GM03348 (cell line): ENCODE data around the gene HDAC10.

Source experiments
- DNase-seq: peaks from one replicate; pipeline ENCODE4 v3.0.0; 2012; ENCODE audit warnings: low spot score

The HDAC10 gene, protein sequence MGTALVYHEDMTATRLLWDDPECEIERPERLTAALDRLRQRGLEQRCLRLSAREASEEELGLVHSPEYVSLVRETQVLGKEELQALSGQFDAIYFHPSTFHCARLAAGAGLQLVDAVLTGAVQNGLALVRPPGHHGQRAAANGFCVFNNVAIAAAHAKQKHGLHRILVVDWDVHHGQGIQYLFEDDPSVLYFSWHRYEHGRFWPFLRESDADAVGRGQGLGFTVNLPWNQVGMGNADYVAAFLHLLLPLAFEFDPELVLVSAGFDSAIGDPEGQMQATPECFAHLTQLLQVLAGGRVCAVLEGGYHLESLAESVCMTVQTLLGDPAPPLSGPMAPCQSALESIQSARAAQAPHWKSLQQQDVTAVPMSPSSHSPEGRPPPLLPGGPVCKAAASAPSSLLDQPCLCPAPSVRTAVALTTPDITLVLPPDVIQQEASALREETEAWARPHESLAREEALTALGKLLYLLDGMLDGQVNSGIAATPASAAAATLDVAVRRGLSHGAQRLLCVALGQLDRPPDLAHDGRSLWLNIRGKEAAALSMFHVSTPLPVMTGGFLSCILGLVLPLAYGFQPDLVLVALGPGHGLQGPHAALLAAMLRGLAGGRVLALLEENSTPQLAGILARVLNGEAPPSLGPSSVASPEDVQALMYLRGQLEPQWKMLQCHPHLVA

DNA sequence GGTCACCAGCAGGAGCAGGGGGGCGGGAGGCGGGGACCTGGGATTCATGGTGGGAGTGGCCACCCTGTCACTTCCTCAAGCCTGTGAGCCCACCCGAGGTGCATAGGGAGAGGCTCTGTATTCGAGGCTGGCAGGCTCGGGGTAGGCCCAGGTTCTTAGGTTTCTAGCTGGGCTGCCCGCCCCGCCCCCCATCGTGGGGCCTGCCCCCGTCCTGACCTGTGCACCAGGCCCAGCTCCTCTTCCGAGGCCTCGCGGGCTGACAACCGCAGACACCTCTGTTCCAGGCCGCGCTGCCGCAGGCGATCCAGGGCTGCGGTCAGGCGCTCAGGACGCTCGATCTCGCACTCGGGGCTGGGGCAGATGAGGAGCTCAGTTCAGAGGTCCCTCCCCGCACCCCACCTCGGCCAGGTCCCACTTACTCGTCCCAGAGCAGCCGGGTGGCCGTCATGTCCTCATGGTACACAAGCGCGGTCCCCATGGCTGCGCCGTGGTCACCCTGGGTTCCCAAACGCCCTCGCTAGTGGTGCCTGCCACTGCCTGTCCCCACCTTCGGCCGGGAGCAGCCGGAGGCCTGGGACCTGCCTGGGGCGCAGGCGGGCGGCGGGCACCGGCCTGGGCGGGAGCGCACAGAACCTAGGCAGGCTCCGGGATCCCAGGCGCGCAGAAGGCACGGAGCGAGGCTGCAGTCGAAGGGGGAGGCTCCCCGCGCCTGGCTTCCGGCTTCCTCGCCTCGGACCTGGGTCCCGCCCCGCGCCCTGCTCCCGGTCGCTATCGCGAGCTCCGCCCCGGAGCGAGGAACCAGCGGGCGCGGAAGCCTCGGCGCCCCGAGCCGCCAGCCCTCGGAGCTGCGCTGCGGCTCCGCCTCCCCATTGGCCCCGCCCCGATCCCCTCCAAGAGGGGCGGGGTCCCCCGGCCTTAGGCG is at the start of gene HDAC10:
TSS of gene HDAC10 (minus strand) at position 711 of the 922 bp plus-strand sequence. CDS start at position 478, 233 bp downstream.
- peak; percentile 95 for DNase-seq

DNA sequence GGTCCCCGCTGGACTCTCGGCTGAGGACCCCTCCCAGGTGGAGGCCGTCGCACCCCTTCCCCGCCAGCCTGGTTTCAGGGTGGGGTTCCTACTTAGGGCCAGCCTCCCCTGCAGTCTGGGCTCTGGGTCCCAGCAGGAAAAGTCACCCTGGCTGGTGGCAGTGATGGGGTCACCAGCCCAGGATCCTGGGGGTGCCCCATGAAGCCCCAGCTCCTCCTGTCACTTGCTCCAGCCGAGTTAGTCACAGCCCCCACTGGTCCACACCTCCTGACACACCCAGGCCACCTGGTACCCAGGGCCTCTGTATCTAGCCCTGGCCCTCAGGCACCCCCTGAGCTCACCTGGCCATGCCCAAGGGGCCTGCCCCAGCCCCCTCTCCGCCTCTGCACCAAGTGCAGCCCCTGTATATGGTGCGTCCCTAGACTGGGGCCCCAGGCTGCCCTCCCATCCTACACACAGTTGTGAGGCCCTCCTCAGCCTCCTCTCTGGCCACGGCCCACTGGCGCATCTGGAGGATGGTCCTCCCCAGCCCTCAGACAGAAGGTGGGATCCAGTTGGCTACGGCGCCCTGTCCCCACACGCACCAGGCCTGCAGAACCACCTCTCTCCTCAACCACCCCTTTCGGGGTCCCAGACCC is 49.7 kb upstream of the HDAC10 start:
- no peak for DNase-seq

DNA sequence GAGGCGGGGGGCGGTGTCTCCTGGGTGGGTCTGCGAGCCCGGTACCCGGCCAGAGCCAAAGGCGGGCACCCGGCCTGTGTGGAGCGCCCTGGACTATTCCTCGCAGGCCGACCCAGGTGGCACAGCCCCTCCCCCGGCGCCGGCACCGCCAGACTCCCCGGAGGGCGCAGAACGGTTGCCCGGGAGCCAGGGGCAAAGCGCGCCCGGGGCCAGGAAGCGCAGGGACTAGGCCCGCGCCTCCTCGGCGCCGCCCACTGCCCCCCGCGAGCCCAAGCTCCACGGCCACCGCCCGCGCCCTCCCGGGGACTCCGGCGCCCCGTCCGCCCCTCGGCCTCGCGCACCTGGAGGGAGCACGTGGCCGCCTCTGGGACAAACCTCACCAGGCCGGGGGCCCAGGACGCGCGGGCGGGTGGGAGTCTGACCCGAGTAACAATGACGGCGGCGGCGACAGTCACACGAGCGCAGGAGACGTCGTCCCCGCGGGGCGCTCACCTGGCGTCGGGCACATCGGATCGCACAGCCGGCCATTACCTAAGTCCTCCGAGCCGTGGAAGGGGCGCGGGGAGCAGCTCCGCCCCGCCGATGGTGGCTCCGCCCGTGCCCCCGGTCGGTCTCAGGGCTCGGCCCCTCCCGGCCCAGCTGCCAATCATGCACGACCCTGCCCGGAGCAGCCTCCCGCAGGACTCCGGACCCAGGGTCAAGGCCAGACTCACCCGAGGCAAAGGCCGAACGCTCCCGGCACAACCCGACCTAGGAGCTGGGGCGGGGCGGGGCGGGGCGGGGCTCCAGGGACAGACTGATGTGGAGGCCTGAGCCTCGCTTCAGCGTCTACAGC is 48.9 kb upstream of the HDAC10 start:
- peak; percentile 58 for DNase-seq

GRCh38 chr22:50298937-50299784 is 48.1 kb upstream of the HDAC10 start:
- DNase-seq: no peak

DNA sequence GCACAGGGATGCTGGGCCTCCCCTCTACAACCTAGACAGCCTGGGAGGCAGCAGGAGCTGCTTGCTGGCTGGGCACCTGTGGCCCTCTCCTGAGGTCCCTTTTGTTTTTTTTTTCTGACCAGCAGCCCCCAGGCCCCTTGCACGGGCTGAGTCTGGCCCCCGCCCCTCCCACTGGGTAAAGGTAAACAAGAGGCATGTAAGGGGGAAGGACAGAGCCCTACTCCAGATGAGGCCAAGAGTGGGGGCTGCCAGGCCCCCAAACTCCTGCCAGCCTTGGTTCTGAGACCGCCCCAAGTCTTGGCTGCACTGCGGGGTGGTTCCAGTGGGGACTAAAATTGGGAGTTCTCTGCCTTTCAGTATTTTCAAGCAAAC is 47.2 kb upstream of the HDAC10 start:
- no peak for DNase-seq

GRCh38 chr22:50297510-50298265 is 46.6 kb upstream of the HDAC10 start:
- DNase-seq: no peak

- no peak for DNase-seq
These were observed 45.8 kb upstream of the HDAC10 start for GRCh38 chr22:50296658-50297490.

GRCh38 chr22:50294319-50294656 is 43.2 kb upstream of the HDAC10 start:
- no peak for DNase-seq

- peak; percentile 94 for DNase-seq
These were observed 42.6 kb upstream of the HDAC10 start for GRCh38 chr22:50293441-50294318.

DNA sequence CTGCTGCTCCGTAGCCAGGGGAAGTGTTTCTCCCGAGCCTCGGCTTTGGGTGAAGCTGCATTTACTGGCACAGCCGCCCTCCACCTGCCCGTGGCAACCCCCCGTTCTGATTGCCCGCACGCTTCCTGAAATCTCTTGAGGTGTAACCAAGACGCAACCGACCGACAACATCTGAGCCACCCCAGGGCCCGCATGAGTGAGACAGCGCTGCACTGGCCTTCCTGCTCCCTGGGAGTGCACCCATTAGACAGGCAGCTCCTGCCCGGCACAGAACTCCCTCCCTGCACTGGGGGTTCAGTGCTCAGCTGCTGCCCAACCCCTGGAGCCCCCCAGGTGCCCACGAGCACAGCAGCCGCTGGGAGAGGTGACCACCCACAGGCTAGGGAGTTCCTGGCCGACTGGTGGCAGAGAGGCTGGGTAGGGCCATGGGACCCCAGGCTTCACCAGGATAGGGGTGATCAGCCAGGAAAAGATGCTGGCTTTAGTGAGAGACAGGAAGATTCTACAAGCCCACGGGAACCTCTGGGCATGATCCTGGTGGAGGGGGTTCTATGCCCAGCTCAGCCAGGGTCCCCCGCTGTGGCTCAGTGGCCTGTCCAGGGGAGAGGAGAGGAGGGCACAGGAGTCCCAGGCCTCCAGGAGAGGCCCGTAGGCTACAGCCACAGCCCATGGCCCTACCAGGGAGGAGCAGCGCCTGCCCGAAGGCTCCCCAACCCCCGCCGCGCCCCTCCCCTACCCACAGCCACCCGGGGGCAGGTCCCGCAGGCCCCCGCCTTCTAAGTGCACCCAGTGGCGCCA is 41.8 kb upstream of the HDAC10 start:
- DNase-seq: no peak

DNA sequence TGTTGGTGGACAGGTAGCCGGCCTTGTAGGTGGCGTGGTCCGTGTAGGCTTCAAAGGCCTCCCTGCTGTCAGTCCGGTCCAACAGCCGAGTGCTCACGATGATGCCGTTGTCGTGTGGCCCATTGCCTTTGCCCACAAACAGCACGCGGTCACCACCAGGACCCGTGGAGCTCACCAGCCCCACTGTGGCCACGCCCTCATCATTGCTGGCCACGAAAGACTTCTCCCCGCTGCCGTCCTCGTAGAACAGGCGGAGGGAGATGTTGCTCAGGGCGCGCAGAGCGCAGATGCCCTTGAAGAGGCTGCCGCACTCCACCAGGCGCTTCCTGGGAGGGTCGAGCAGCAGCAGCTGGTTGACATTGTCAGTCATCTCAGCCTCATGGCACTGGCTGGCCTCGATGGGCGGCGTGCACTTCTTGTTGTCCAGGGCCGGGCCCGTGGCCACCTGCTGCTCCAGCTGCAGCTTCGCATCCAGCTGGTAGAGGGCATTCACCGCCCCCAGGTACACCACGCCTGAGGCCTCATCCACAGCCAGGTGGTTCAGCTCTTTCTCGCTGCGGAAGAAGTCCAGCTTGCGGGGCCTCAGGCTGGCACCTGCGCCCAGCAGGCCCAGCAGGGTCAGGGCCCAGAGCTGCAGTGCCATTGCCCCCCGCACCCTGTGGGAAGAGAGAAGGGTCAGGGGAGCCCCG is 39.0 kb upstream of the HDAC10 start:
- no peak for DNase-seq

- no peak for DNase-seq
These were observed 38.3 kb upstream of the HDAC10 start for GRCh38 chr22:50289151-50289941.

- no peak for DNase-seq
These were observed 36.7 kb upstream of the HDAC10 start for GRCh38 chr22:50287731-50288130.

DNA sequence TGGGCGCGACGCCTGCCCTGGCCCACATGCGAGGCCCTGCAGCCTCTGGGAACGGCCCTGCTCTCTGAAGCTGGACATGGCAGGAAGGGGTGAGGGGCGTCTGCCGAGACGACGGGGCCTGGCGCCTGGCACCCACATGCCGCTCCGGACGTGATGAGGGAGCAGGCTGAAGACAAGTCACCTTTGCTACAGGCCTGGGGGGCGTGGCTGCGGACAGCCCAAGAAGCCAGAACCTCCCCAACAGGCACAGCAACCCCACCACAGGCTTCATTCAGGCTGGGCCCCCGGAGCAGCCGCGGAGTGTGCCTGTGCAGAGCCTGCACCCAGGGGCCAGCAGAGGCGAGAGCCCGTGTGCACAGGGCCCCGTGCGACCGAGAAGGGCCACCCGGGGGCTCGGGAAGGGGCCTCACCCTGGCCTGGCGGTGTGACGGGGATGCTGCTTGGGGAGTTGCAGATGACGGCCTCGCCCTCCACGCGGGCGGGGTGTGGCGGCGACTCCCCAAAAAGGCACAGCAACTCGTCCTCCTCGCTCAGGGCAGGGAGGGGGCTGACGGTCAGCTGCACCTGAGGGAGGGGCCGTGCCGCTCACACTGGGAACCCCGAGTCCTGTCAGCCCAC is 35.7 kb upstream of the HDAC10 start:
- DNase-seq: no peak

DNA sequence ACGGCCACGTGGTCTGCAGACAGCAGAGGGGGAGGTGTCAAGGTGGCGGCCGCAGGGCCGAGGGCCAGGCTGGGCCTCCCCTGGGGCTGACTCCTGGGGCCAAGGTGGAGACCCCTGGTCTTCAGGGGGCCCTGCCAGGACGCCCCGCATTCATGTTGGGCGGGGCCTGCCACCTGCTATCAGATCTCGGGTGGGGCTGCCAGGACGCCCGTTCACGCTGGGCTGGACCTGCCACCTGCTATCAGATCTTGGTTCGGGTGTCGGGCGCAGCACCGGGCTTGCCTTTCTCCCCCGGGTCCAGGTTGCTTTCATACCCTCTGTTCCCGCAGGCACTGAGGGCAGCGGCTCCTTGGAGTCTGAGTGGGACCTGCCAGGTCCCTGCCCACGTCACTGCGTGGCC is 35.2 kb upstream of the HDAC10 start:
- no peak for DNase-seq
